Endodermal cell (in vitro differentiated cells): ENCODE data around the gene ENDOV. TPM values are rescaled to one million over a fixed set of nuclear protein-coding genes. Genes with fewer than 3 reads are reported as not detected.

Experiments
- DNase-seq: peaks from one replicate; pipeline ENCODE4 v3.0.0-alpha.2; 2017
- H3K27ac ChIP-seq: 2 replicates; pipeline ENCODE4 v1.5.1; 2013; ENCODE audit warnings: mild to moderate bottlenecking, low read depth, low read length, moderate library complexity
- H3K27me3 ChIP-seq: 2 replicates; pipeline ENCODE4 v1.6.1; 2013; ENCODE audit warnings: mild to moderate bottlenecking, low read length, moderate library complexity; ENCODE audit not compliant: insufficient read depth, control insufficient read depth, poor library complexity, severe bottlenecking
- H3K36me3 ChIP-seq: 2 replicates; pipeline ENCODE4 v1.7.0; 2013; ENCODE audit warnings: mild to moderate bottlenecking, low read length, moderate library complexity; ENCODE audit not compliant: control insufficient read depth, insufficient read depth
- H3K4me1 ChIP-seq: one replicate; pipeline ENCODE4 v1.7.0; 2013; ENCODE audit warnings: low read length; ENCODE audit not compliant: control insufficient read depth, insufficient read depth
- H3K4me3 ChIP-seq: 2 replicates; pipeline ENCODE4 v1.5.1; 2013; ENCODE audit warnings: mild to moderate bottlenecking, low read length, moderate library complexity
- H3K9ac ChIP-seq: 2 replicates; pipeline ENCODE4 v1.6.1; 2013; ENCODE audit warnings: mild to moderate bottlenecking, low read length, moderate library complexity; ENCODE audit not compliant: poor library complexity, severe bottlenecking; ENCODE audit errors: extremely low read depth
- H3K9me3 ChIP-seq: 2 replicates; pipeline ENCODE4 v1.6.1; 2013; ENCODE audit warnings: mild to moderate bottlenecking, low read length, moderate library complexity; ENCODE audit not compliant: control insufficient read depth
- H3K27ac Mint-ChIP-seq: 2 replicates; pipeline ENCODE4 v1.8.0; 2020; ENCODE audit warnings: mixed read lengths
- H3K27me3 Mint-ChIP-seq: 2 replicates; pipeline ENCODE4 v1.8.0; 2021; ENCODE audit warnings: mild to moderate bottlenecking, mixed read lengths; ENCODE audit not compliant: insufficient read depth
- H3K36me3 Mint-ChIP-seq: 2 replicates; pipeline ENCODE4 v1.8.0; 2020; ENCODE audit warnings: low read depth, mixed read lengths
- H3K4me1 Mint-ChIP-seq: 2 replicates; pipeline ENCODE4 v1.8.0; 2020; ENCODE audit warnings: mixed read lengths
- H3K4me3 Mint-ChIP-seq: 2 replicates; pipeline ENCODE4 v1.8.0; 2020; ENCODE audit warnings: mild to moderate bottlenecking, moderate library complexity, mixed read lengths
- H3K9me3 Mint-ChIP-seq: 2 replicates; pipeline ENCODE4 v1.8.0; 2020; ENCODE audit warnings: mild to moderate bottlenecking, mixed read lengths
- CTCF ChIP-seq: fragments of 200-600 bp; sonication (generic); conservative IDR thresholded peaks from 2 replicates; pipeline ENCODE4 v1.5.0; 2021; ENCODE audit warnings: antibody characterized with exemption, mild to moderate bottlenecking
- WGBS, 2 experiments: methylation state at CpG; one replicate each; pipeline versions ENCODE4 v1.1.5 to v1.1.7; 2013; ENCODE audit warnings: missing lambda C conversion rate in 2 of 2, mixed read lengths in 1 of 2; ENCODE audit not compliant: insufficient coverage in 1 of 2, insufficient read length in 1 of 2; 5-methylcytosine and 5-hydroxymethylcytosine counted together
- total RNA-seq, 2 donors: library from RNA; stranded (reverse); fragmentation: NEBNext Ultra II Directional in 1 of 2; extraction: Animal tissue kit (Norgen Biotek cat#: 25700) in 1 of 2; gene quantifications; 2 replicates in 1 of 2; 3 replicates in 1 of 2; pipeline ENCODE4 v1.2.1, GENCODE V29; 2021

The ENDOV gene
- total RNA-seq, 2 donors from 2014 or later, result 38.8 to 47.1 TPM

- Histone ChIP-seq H3K27ac (no peak overlapping the region), H3K36me3 (peaks cover 87% of the 10 kb centered on the region), H3K4me3 (no peak overlapping the region), H3K9me3 (no peaks in the 10 kb centered on the region), H3K9ac (no peak overlapping the region), H3K27me3 (no peaks in the 10 kb centered on the region), H3K4me1 (peaks cover 20% of the 10 kb centered on the region)
- 87 to 93% methylated on average over 19 to 21 of the region's 21 CpGs for WGBS, 2 experiments
- no peak for DNase-seq
- peaks cover 53% of the 10 kb centered on the region for H3K4me1 Mint-ChIP-seq
- TF ChIP-seq CTCF, result no peak
- peak overlapping the region; percentile 71 for H3K27ac Mint-ChIP-seq
- H3K9me3 Mint-ChIP-seq, result no peaks in the 10 kb centered on the region
- H3K36me3 Mint-ChIP-seq, result peaks cover 91% of the 10 kb centered on the region
- H3K27me3 Mint-ChIP-seq, result no peaks in the 10 kb centered on the region
- H3K4me3 Mint-ChIP-seq, result no peak overlapping the region
These were observed 34.4 kb upstream of the ENDOV start for GRCh38 chr17:80380555-80381002.

- Histone ChIP-seq H3K4me1 (peaks cover 13% of the 10 kb centered on the region), H3K9me3 (no peaks in the 10 kb centered on the region), H3K36me3 (peaks cover 88% of the 10 kb centered on the region), H3K27ac (no peak overlapping the region), H3K9ac (no peak overlapping the region), H3K27me3 (no peaks in the 10 kb centered on the region), H3K4me3 (no peak overlapping the region)
- Mint-ChIP-seq H3K27me3 (no peaks in the 10 kb centered on the region), H3K9me3 (no peaks in the 10 kb centered on the region), H3K27ac (no peak overlapping the region), H3K4me3 (no peak overlapping the region), H3K4me1 (peaks cover 44% of the 10 kb centered on the region), H3K36me3 (peaks cover 94% of the 10 kb centered on the region)
- TF ChIP-seq CTCF, result no peak
- 95 to 96% methylated on average over 8 to 18 of the region's 18 CpGs for WGBS, 2 experiments
- DNase-seq, result no peak
These were observed 33.5 kb upstream of the ENDOV start for GRCh38 chr17:80381416-80381923.

GRCh38 chr17:80382446-80382845, 32.5 kb upstream of the ENDOV start:
- Mint-ChIP-seq H3K27me3 (no peaks in the 10 kb centered on the region), H3K36me3 (peaks cover 93% of the 10 kb centered on the region), H3K27ac (peak overlapping the region; percentile 14), H3K4me1 (peaks cover 36% of the 10 kb centered on the region), H3K9me3 (no peaks in the 10 kb centered on the region), H3K4me3 (no peak overlapping the region)
- H3K27me3 ChIP-seq, result no peaks in the 10 kb centered on the region
- no peak overlapping the region for H3K27ac ChIP-seq
- peaks cover 8% of the 10 kb centered on the region for H3K4me1 ChIP-seq
- DNase-seq, result no peak
- H3K36me3 ChIP-seq, result peaks cover 91% of the 10 kb centered on the region
- no peak for TF ChIP-seq CTCF
- H3K9me3 ChIP-seq, result no peaks in the 10 kb centered on the region
- H3K9ac ChIP-seq, result no peak overlapping the region
- no peak overlapping the region for H3K4me3 ChIP-seq
- 94 to 100% methylated on average over 2 to 3 of the region's 3 CpGs for WGBS, 2 experiments
